ENCODE data around the gene ENAH.

The ENAH gene

GRCh38 chr1:225471453-225472301, 181.2 kb downstream of the ENAH start:
- DNase-seq (ENCODE audit: low read depth in 2 of 2) = no peak

- DNase-seq (ENCODE audit: low read depth in 2 of 2) = no peak
Observed at GRCh38 chr1:225471109-225471452, 181.8 kb downstream of the ENAH start.

DNA sequence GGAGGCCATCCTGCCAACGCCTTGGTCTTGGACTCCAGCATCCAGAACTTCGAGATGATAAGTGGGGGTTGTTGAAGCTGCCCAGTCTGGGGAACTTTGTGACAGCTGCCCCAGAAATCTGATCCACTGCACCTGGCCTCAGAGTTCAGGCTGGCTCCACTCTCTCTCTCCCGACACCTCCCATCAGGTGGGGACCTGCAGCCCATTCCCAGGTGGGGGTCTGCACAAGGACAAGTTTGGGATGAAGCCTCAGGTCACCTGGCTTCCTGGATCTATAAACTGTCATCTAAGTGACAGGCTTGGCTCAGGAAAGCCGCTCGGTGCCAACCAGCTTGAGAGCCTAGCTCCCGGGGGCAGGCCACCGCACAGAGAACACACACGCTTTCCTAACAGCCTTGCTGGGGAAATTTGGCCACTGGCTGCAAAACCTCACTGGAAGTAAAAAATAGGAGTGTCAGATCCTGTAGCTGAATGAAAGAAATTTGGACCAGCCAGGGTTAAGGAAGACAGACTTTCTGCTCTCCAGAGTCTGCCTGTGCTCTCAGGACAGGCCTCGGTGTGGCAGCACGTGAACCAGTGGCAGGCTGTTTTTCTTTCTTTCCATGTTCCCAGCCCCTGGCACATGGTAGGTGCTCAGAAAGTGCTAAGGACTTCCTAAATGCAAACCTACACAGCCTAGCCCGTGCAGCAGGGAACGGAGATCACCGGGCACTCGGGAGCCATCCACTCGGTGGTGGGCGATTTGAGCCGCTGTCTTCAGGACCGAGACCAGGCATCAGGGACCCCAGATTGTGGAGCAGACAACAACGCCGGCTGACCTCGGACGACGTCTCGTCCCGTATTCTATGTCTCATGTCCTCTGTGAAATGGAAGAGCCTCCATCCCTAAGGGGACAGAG, 182.5 kb downstream of the ENAH start:
- DNase-seq (ENCODE audit: low read depth in 2 of 2) = no peak

GRCh38 chr1:225469051-225469450, 183.9 kb downstream of the ENAH start:
- no peak for DNase-seq (ENCODE audit: low read depth in 2 of 2)

GRCh38 chr1:225468270-225469020, 184.5 kb downstream of the ENAH start:
- no peak for DNase-seq (ENCODE audit: low read depth in 2 of 2)

- DNase-seq (ENCODE audit: low read depth in 2 of 2) = peak; percentile 55 to 63
Observed at GRCh38 chr1:225467193-225468020, 185.5 kb downstream of the ENAH start.

- DNase-seq (ENCODE audit: low read depth in 2 of 2) = no peak
Observed at GRCh38 chr1:225466848-225467192, 186.1 kb downstream of the ENAH start.

DNA sequence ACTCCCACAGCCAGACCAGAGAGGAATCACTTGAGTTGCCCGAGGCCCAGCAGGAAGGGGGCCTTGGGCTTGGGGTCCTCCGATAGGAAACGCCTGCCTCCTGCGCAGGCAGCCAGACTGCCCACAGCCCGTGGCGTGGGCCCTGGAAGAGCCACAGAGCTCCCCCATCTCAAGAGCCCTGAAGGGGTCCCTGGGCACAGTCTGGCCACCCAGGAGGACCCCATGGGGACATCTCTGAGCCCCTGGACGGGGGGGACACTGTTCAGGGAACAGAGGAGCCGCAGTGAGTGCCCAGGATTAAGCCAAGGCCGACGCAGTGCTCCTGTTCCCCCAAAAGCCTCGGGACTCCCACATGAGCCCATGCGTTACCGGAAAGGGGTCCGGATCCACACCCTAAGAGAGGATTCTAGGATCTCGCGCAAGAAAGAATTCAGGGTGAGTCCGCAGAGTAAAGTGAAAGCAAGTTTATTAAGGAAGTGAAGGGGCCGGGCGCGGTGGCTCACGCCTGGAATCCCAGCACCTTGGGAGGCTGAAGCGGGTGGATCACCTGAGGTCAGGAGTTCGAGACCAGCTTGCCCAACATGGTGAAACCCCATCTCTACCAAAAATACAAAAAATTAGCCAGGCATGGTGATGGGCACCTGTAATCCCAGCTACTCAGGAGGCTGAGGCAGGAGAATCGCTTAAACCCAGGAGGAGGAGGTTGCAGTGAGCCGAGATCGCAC, 187.0 kb downstream of the ENAH start:
- no peak for DNase-seq (ENCODE audit: low read depth in 2 of 2)

DNA sequence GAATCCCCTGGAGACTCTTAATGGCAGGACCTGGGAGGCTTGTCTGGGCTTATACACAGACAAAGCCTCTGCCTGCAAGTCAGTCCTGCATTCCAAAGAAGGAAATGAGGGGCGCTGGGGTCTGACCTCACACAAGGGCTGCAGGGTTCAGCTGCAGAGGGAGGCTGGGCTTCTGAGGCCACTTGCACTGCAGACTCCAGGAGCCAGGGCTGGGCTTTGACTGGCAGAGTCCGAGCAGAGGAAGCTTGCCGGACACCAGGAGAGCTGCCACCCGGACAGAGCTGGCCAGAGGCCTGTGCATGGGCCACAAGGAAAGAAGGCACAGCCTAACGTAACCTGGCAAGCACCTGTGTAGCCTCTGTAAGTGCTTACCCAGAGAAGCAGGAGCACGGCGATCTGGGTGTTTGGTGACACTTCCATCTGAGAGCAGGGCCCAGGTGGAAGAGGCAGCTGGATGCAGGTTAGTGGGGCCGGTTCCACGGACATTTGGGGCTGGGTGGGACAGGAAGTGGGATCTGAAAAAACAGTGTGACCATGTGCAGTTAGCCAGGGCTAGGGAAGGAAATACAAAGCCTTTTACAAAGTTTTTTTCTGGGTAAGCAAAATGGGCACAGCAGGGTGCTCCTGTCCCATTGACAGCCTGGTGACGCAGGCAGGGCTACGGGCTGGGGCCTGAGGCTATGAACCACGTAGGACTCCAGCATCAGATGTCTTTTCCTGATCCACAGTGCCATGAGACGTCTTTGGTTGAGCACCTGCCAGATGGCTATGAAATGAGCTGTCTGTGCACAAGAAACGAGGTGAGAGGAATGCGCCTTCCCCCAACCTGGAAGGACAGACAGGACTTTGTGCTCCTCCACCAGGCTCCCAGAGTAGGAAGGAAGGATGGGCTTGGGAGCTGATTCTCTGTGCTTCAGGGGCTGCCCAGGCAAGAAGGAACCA, 187.8 kb downstream of the ENAH start:
- no peak for DNase-seq (ENCODE audit: low read depth in 2 of 2)

DNA sequence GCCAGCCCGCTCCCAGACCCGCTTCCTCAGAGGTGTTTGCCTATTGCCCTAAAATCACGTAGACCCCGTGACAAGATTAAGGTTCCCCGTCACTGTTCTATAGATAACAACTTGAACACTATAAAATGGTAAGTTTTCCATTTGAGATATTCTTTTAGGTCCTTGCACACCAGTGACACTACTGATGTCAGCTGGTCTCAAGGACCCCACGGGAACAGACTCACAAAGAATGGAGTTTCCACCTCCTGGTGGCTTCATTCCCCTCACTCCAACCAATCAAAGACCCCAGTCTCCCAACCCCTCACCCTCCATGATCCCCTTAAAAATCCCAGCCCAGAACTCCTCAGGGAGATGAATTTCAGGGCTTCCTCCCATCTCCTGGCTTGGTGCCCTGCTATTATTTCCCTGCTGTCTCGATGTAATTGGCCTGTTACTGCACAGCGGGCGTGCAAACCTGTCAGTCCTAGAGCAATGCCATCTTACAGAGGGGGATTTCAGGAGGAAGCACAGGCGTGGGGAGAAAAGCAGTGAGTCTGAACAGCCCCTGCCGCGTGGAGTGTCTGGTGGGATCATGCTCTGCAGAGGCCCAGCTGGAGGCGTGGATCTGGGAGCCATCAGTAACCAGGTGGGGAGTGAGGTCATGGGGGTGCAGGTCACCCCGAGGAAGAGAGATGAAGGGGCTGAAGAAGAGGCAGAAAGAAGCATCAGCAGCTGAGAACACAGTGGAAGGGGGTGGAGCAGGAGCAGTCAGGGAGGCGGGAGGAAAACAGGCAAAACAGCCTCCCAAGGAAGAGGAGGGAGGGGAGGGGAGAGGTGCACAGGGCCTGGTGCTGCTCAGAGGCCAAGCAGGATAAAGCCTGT, 190.0 kb downstream of the ENAH start:
- no peak for DNase-seq (ENCODE audit: low read depth in 2 of 2)

- no peak for DNase-seq (ENCODE audit: low read depth in 2 of 2)
Observed at GRCh38 chr1:225462429-225462713, 190.6 kb downstream of the ENAH start.

- DNase-seq (ENCODE audit: low read depth in 2 of 2) = no peak
Observed at GRCh38 chr1:225461533-225462428, 191.1 kb downstream of the ENAH start.

DNA sequence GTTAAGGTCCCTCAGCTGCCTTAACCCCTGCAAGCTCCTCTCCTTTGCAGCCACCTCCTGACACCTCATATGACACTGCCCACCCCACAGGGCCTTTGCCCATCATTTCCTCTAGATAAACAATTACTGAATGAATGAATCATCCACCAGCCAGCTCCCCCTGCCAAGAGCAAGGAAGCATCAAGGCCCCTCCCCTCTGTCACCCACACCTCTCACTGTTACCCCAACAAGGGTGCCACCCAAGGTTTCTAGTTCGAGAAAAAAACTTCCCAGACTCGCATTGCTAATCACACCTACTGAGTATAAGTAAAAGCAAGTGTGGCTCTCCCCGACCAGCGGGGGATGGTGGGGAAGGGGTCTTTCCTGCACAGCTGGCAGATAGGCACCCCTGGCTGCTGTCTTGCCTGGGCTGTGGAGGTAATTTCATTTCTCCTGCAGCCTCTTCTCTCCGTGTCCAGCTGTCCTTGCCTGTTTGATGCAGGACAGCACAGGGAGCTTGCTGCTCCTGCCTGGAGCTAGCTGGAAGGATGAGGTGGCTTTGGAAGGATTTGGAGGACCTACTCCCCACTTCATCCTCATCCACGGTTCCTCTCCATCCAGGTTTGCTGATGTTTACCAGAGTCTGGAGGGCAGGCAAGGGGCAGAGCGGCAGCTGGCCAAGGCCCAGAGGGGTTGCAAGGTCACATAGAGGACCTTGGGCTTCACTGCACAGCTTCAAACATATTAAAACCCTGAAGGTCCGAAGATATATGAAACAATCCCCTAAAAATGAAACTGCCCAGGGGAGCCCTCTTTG, 192.0 kb downstream of the ENAH start:
- DNase-seq (ENCODE audit: low read depth in 2 of 2) = peak in 1 of 2 donors; percentile 37

GRCh38 chr1:225460021-225460736, 192.7 kb downstream of the ENAH start:
- DNase-seq (ENCODE audit: low read depth in 2 of 2) = no peak

DNA sequence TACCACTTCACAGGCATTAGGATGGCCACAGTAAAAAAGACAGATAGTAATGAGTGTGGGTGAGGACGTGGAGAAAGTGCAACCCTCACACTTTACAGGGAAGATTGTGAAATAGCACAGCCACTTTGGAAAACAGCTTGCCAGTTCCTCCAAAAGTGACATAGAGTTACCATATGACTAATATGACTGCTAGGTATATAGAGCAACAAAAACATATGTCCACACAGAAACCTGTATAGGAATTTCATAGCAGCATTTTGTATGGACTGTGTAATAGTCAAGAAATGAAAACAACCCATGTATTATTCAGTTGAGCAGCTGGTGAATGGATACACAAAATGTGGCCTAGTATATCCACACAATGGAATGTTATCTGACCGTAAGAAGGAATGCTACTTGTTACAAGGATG, 194.7 kb downstream of the ENAH start:
- no peak for DNase-seq (ENCODE audit: low read depth in 2 of 2)

DNA sequence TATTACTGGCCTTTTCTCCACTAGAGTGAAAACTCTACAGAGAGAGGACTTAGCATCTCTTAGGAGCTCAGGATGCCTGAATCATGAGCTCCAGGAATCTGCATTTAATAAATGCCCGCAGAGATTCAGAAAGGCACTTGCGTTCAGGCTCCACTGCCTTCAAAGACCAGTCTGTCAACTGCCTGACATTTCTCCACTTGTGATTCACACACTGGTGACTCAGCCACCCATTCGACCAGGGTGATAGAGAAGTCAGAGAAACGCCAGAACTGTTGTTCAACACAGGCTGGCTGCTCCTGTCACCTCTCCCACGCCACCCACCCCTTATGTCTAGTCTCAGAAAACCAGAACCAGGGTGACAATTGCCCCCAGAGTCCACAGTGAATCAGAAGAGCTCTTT, 198.2 kb downstream of the ENAH start:
- DNase-seq (ENCODE audit: low read depth in 2 of 2) = peak; percentile 37 to 46
